NCI-H345 treated with DMSO at 0.1 percent for 48 hours (cell line): Measurements from ENCODE around the gene ZNF142.

Experiments
- DNase-seq: peaks from one replicate; lab custom pipeline; 2025; ENCODE audit not compliant: unreplicated experiment; lab: John Stamatoyannopoulos, UW

Gene ZNF142

DNA sequence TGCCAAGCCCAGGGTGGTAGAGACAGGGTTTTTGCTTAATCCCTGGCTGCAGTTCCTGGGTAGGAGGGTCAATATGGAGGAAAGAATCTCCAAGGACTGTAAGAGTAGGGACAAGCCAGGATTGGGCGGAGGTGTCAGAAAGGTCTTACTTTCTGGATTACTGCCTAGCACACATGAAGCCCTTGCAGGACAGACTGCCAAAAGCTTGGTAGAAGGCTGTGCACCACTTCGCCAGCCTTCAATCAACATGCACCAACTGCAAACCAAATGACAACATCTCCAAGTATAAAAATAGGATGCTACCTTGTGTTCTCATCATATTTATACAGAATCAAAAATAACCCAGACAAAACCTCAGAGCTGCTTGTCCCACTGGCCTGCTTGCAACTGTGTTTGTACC is 3.7 kb downstream of the ZNF142 start:
- DNase-seq: no peak

DNA sequence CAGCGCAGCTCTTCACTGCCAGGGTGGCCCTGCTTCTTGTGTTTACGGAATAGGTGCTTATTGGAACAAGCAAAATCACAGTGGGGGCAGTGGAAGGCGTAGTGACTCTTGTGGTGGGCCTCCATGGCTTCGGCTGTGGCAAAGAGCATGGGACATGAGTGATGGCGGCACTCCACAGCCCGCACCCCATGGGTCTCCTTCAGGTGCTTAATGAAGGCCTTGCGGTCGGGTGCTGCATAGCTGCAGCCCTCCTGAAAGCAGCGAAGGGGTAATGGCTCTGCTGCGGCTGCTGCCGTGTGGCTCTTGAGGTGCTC is 10.7 kb downstream of the ZNF142 start:
- no peak for DNase-seq

DNA sequence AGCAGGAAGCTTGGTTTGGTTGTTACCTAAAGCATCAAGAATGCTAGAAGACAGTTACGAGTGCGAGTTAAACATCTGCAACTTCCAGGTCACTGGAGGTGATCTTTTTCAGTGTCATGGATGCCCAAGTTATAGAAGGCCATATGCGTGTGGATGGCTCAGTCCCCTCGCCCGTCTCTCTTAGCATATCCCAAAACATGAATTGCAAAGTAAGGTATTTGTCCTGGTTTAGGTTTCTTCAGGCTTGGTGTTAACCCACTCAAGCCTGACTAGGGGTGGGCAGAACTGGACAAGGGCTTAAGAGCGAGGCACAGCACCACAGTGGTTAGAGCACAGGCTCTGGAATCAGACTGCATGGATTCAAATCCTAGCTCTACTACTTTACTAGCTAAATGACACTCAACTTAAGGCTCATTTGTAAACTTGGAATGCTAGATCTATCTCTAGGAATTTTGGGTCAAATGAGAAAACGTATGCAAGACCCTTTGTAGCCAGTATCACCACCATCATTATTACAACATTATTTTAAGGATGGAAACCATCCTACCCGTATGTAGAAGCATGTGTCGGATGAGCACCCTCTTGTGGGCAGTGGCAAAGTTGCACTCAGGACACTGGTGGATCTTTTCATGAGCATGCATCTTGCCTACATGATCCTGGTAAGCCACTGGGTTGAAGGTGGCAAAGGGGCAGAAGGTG is 11.2 kb downstream of the ZNF142 start:
- peak; percentile 1 for DNase-seq

DNA sequence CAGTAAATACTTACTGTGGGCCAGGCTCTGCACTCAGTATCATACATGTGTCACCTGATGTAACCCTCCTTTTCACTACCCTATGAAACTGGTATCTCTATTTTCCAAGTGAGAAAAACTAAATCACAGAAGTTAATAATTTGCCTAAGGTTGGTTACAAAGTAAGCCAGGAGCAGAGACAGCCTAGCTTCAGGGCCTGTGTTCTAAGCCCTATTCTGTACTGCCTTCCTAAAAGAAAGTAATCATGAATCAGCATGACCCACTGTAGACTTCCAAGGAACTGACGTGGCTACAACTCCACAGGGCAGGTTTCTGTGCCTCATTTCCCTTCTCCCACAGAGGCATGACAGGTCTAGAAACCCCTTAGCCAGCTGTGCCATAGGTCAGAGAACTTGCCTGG is 14.3 kb downstream of the ZNF142 start:
- DNase-seq: no peak

DNA sequence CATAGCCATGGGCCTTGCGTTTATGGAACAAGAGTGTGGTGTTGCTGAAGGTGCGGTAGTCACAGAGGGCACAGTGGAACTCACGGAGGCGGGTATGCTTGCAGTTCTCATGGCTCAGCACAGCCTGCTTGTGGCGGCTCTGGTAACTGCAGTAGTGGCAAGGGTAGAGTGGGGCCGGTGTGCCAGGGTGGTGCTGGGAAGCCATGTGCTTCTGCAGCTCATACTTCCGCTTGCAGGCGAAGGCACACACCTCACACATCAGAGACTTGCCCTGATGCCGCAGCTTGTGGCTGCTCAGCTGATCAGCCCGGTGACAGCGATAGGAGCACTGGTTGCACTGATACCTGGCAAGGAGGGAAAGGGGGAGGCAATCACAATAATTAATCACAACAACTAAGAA is 14.7 kb downstream of the ZNF142 start:
- no peak for DNase-seq

DNA sequence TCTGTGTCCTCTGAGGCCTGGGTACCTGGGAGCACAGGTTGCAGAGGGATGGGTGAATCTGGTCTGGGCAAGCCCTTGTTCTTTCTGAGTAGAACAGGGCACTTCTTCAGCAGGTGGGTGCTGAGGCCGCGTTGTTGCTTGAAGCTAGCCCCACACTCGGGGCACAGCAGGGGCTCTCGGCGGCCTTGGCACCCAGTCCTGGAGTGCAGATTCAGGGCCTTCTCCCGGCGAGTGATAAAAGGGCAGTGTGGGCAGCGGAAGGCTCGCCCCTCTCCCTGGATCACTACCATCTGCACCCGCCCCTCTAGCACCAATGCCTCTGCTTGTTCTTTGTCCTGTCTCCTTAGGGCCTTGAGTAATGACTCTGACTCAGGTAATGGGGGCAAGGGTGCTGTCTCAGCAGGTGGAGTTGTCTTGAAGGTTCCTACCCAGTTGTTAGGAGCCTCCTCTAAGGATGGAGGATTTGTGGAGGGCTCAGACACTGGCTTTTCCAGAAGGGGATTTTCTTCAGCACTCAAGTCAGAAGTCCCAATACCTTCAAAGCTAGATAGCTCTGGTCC is 15.6 kb downstream of the ZNF142 start:
- DNase-seq: no peak

DNA sequence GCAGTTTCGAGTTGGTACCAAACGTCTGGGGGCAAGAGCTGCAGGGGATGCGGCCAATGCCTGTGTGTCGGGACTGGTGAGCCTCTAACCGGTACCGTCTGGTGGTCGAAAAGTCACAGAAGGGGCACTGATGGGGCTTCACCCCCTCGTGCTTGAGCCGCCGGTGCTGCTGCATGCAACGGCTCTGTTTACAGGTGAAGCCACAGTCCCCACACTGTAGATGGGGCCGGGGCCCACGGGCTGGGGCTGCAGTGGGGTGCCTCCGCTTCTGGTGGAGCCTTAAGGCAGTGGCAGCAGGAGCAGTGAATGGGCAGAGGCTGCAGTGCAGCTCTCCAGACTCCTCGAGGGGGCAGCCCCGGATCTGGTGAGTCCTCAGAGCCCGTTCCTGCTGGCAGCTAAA is 16.6 kb downstream of the ZNF142 start:
- DNase-seq: no peak

DNA sequence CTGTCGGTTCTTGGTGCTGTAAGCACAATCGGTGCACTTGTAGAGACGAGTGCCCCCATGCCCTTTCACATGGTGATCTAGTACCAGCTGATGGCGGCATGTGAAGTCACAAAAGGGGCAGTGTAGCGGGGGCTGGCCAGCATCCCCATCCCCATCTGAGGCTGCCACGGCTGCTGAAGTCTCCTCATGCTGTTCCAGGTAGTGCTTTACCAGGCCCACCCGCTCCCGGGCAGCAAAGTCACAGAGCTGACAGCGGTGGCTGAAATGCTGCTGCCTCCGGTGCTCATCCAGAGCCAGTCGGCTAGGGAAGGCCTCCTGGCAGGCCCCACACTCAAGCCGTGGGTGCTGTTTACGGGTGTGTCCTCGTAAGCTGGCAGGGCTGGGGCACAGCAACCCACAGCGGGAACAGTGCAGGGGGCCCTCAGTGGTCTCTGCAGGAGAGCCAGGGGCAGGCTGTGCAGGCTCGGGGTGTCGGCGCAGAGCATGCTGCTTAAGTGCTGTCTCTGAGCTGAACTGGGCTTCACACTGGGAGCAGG is 17.2 kb downstream of the ZNF142 start:
- DNase-seq: no peak

DNA sequence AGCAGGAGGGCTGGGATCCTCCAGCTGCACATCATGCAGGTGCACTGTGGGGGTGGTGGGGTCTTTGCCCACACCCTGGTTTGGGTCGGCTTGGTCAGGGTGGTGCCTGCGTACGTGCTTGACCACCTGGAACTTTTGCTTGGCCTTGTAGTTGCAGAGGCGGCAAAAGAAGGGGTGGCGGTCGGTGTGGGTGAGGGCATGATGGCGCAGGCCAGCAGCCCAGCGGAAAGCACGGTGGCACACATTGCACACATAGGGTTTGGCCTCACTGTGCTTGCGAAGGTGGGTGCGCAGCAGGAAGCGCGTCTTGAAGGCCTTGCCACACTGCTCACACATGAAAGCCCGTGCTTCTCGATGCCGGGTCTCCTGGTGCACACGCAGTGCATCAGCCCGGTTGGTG is 21.1 kb downstream of the ZNF142 start:
- DNase-seq: no peak

DNA sequence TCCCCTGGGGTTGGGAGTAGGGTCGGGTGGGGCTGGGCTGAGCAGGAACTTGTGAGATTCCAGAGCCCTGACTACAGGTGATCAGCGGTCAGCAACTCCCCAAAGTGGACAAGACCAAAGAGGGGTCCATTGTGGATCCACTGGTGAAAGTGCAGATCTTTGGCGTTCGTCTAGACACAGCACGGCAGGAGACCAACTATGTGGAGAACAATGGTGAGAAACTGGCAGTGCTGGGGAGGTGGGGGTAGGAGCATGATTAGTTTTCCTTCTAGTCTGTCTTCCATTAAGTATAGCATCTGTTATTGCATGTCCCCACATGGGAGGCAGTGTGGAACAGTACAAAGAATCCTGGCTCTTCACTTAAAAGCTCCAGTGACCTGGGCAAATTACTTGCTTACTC is 23.7 kb downstream of the ZNF142 start:
- DNase-seq: no peak

DNA sequence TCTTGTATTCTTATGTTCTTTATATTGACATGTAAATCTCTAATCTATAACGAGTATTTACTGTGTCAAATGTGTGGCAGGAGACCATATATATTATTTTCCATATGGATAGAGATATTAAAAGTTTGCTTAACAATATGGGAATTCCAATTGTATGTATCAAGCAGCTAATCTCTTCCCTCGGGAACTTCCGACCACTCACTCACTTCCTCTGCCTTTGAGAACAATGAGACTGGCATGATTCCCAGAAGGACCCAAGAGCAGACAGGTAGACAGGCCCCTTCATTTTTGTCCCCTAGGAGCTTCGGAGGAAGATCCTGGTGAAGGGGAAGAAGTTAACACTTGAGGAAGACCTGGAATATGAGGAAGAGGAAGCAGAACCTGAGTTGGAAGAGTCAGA is 27.6 kb downstream of the ZNF142 start:
- no peak for DNase-seq

DNA sequence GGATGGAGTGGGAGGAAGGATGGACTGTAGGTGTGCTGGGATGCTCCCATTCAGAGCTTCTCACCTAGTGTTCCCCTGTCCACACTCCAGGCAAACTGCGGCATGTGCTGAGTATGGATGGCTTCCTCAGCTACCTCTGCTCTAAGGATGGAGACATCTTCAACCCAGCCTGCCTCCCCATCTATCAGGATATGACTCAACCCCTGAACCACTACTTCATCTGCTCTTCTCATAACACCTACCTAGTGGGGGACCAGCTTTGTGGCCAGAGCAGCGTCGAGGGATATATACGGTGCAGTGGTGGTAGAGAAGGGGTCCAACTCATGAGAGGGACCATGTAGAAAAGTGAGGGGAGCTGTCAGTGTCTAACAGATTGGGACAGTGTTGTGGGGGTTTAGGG is 31.5 kb downstream of the ZNF142 start:
- no peak for DNase-seq

DNA sequence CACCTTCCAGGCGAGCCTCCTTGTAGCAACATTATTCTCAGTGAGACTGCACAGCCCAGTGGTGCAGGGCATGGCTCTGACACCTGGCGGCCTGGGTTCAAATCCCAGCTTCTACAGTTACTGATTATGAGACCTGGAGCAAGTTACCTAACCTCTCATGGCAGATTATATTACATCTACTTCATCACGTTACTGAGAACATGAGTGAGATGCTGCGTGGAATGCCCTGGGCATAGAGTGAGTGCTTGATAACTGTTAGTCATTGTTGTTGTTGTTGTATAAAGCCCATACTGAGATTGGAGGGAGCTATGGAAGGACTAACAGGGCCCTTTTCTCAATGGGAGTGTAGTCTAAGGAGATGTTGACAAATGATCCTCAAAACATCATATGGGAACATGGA is 33.1 kb downstream of the ZNF142 start:
- DNase-seq: no peak

DNA sequence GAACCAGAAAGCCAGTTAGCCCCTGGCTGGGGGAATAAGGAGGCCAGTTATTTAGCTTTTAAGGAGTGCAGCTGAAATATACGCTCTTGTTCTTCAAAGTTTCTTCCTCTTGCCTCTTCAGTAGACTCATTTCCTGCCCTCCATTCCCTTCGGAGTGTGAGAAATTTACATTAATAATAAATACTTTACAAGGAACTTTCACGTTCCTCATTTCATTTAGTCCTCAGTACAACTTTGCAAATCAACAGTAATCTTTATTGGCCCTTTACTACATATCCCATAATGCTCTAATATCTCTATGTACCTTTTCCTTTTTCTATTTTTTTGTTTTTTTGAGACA is 36.1 kb downstream of the ZNF142 start:
- no peak for DNase-seq

DNA sequence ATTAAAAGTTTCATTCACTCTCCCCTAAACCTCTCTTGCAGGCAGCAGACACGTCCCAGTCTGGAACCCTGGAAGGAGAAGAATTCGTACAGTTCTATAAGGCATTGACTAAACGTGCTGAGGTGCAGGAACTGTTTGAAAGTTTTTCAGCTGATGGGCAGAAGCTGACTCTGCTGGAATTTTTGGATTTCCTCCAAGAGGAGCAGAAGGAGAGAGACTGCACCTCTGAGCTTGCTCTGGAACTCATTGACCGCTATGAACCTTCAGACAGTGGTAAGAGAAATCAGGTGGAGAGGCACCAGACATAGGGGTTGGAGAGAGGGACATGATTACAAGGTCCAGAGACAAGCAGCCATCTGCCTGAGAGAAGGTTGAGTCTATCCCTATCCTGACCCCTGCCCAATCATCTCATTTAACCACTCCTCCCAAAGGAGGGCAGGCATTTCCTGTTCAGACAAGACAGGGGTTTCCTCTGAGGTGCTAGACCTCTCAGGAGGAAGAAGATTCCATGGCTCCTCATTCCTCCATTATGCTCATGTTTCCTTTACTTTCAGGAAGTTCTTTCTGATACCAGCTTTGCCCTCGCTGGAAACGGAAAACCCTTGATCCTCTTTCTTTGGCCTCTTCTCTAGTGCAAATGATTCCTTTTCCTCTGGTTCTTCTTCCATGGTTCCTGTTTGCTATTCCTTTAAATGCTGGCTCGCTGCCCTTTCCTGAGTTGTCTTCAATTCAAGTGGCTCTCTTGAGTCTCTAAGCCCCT is 36.6 kb downstream of the ZNF142 start:
- no peak for DNase-seq

DNA sequence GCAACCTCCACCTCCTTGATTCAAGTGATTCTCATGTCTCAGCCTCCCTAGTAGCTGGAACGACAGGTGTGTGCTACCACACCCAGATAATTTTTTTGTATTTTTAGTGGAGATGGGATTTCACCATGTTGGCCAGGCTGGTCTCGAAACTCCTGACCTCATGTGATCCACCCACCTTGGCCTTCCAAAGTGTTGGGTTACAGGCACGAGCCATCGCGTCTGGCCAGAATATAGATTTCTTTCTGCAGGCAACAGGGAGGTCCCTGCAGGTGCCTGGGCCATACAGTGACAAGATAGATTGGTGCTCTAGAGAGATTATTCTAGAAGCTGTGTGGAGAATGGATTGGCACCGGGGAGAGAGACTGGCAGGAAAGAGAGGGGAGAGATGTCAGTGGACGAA is 38.4 kb downstream of the ZNF142 start:
- DNase-seq: no peak

DNA sequence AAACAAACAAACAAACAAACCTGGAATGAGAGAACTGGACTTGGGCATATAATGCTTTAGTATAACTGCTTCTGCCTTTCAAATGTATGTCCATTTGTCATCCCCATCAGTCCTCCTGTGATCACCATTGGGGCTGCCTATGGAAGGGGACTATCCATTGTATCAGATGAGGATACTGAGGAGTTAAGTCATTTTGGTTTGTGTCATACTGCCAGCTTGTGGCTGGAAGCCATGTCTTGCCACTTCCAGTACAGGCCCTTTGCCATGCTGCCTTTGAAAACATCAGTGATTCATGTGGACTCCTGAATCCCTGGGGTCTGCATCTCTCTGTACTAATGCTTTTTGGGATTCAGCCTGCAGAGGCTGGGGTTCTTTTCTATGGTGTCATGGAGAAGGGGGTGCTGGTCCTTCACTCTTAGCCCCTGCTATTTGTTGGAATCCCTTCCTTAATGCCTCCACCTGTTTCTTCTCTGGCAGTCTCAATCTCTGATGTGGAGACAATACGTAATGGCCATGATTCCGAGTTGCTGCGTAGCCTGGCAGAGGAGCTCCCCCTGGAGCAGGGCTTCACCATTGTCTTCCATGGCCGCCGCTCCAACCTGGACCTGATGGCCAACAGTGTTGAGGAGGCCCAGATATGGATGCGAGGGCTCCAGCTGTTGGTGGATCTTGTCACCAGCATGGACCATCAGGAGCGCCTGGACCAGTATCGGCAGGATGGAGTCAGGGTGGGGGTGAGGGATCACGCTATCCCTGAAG is 41.1 kb downstream of the ZNF142 start:
- no peak for DNase-seq

DNA sequence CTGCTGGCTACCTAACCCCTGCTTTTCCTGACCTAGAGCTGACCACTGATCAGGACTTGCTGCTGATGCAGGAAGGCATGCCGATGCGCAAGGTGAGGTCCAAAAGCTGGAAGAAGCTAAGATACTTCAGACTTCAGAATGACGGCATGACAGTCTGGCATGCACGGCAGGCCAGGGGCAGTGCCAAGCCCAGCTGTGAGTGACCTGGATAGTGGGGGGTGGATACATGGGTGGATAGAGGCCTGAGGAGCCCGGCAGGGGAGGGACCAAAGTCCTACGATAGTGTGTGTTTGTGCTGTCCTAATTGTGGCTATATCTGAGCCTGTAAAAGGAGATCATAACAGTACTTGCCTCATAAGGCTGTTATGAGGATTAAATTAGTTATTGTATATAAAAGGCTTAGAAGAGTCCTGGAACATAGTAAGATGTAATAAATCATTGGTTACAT is 43.5 kb downstream of the ZNF142 start:
- DNase-seq: no peak

DNA sequence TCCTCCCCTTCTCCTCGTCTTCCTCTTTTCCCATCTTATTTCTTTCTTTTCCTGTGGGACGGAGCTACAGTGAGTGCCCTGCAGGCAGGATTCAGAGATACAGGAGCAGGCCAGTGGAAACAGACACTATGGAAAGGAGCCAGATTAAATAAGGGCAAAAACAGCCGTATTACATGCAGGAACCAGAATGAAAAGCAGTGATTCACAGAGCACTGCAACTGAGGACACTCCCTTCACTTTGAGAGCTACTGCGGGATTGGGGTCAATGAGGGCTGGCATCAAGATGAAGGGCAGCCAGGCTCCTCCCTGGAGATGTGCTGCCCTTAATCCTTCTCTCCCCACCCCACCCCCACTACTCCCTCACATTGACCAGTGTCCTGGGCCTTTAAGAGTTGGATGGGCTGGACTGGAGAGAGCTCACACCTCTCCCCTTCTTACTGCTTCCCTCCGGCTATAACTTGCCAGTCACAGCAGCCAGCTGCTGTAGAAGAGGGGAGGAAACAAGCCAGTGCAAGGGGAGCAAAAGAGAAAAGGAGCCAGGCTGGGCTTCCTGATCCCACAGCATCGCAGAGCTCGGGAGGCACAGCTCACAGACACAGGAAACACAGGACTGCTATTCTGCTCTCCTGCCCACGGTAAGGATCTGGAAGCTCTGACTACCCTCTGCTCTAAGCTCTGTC is 51.8 kb downstream of the ZNF142 start, which contains the start of gene PLCD4:
Gene PLCD4 (plus strand): TSS at position 464 of the 680 bp plus-strand sequence. CDS start 7,841 bp downstream, outside the sequence.
- no peak for DNase-seq

DNA sequence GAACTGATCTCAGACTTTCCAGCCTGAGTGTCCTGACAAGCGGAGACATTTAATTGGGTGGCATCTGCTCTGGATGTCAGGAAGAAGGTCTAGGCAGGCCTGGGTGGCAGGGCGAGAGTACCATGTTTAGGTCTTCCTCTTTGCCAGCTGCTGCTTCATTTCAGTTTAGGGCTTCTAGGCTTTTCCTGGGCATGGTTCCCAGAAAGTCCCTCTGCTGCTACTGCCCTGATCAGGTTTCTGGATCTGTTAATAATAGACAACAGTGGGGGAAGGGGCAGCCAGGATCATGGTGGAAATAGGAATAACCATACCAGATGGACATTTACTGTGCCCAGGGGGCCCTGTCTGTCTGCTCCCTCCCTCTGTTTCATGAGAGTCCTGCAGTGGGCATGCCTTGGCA is 54.0 kb downstream of the ZNF142 start:
- no peak for DNase-seq
